ENCODE results near the gene MMP17. TPM values are rescaled to one million over a fixed set of nuclear protein-coding genes. Genes with fewer than 3 reads are reported as not detected.

Gene MMP17
- total and polyA plus RNA-seq, 2 donors (not counting 1 experiment from before 2014, with no cell fraction given) = 14.8 to 140 TPM

- Mint-ChIP-seq H3K9me3 (ENCODE audit: insufficient read depth) (no peaks in the 10 kb centered on the region), H3K27me3 (peaks cover 6% of the 10 kb centered on the region), H3K4me1 (peaks cover 5% of the 10 kb centered on the region), H3K27ac (no peak overlapping the region), H3K4me3 (no peak overlapping the region)
- Histone ChIP-seq H4K20me1 (ENCODE audit: control insufficient read depth, insufficient read depth, low read length, poor library complexity, severe bottlenecking) (peaks cover 30% of the 10 kb centered on the region), H3K27me3 (replicated peaks in 1 of 4; ENCODE audit: control extremely low read depth in 1 of 4, control insufficient read depth in 3 of 4, insufficient read depth in 4 of 4, low read length in 3 of 4) (no peaks in the 10 kb centered on the region), H3K79me2 (ENCODE audit: control insufficient read depth, insufficient read depth, low read length) (peaks cover 15% of the 10 kb centered on the region), H2AFZ (ENCODE audit: insufficient read depth, low read depth, low read length, poor library complexity, severe bottlenecking) (no peak overlapping the region), H3K9me3 (ENCODE audit: control extremely low read depth in 1 of 3, control insufficient read depth in 2 of 3, insufficient read depth in 1 of 3, low read length in 2 of 3) (no peaks in the 10 kb centered on the region), H3K27ac (ENCODE audit: low read length in 2 of 2) (no peak overlapping the region), H3K9ac (ENCODE audit: low read length) (no peak overlapping the region), H3K4me2 (replicated peaks; ENCODE audit: low read depth, low read length, poor library complexity, severe bottlenecking) (no peak overlapping the region), H3K36me3 (replicated peaks in 1 of 2; ENCODE audit: control extremely low read depth in 1 of 2, control insufficient read depth in 1 of 2, extremely low read depth in 1 of 2, insufficient read depth in 2 of 2, low read length in 1 of 2) (peaks cover 0 to 10% of the 10 kb centered on the region in 2 experiments), H3K4me1 (ENCODE audit: control insufficient read depth in 2 of 2, insufficient read depth in 2 of 2, low read length in 2 of 2) (no peaks in the 10 kb centered on the region), H3K4me3 (ENCODE audit: control extremely low read depth in 1 of 5, extremely low read depth in 1 of 5, insufficient read depth in 1 of 5, low read depth in 2 of 5, low read length in 4 of 5) (no peak overlapping the region)
- DNase-seq (no peak), ATAC-seq (ENCODE audit: low read depth) (no peak)
- ChIA-PET CTCF (interaction anchor here (1.1 to 2.6 kb wide), 2 partner anchors 114 to 121 kb away, joined by 3 to 8 read pairs; partner anchors contain the start of gene EP400), POLR2A (no interaction called here)
- intact Hi-C loops (cut with micrococcal nuclease) = loop anchor here (1.0 to 10.0 kb wide), 2 partner anchors 112 to 232 kb away; partner anchors contain the start of gene EP400
- 75% methylated on average over 13 of the region's 13 CpGs for WGBS (ENCODE audit: insufficient coverage)
- TF ChIP-seq EZH2 (IDR thresholded peaks at IDR 0.05; ENCODE audit: borderline replicate concordance, insufficient read depth, low read depth, low read length, poor library complexity, severe bottlenecking) (no peak), CTCF (IDR thresholded peaks at IDR 0.05) (no peak)
These were observed 8.7 kb downstream of the MMP17 start for GRCh38 chr12:131836714-131837397.

GRCh38 chr12:131840643-131841416, 12.6 kb downstream of the MMP17 start:
- no peak for ATAC-seq (ENCODE audit: low read depth)
- H3K9me3 ChIP-seq (ENCODE audit: control extremely low read depth in 1 of 3, control insufficient read depth in 2 of 3, insufficient read depth in 1 of 3, low read length in 2 of 3) = no peaks in the 10 kb centered on the region
- H3K9ac ChIP-seq (ENCODE audit: low read length) = no peak overlapping the region
- H3K27me3 ChIP-seq (replicated peaks in 1 of 4; ENCODE audit: control extremely low read depth in 1 of 4, control insufficient read depth in 3 of 4, insufficient read depth in 4 of 4, low read length in 3 of 4) = no peaks in the 10 kb centered on the region
- Mint-ChIP-seq H3K9me3 (ENCODE audit: insufficient read depth) (no peaks in the 10 kb centered on the region), H3K4me1 (no peaks in the 10 kb centered on the region), H3K27me3 (no peaks in the 10 kb centered on the region), H3K4me3 (no peak overlapping the region), H3K27ac (no peak overlapping the region)
- no peak for DNase-seq
- intact Hi-C loops (cut with micrococcal nuclease) = no loop called here
- TF ChIP-seq EZH2 (IDR thresholded peaks at IDR 0.05; ENCODE audit: borderline replicate concordance, insufficient read depth, low read depth, low read length, poor library complexity, severe bottlenecking) (no peak), CTCF (IDR thresholded peaks at IDR 0.05) (no peak)
- H2AFZ ChIP-seq (ENCODE audit: insufficient read depth, low read depth, low read length, poor library complexity, severe bottlenecking) = no peak overlapping the region
- H3K79me2 ChIP-seq (ENCODE audit: control insufficient read depth, insufficient read depth, low read length) = peaks cover 7% of the 10 kb centered on the region
- no peaks in the 10 kb centered on the region for H4K20me1 ChIP-seq (ENCODE audit: control insufficient read depth, insufficient read depth, low read length, poor library complexity, severe bottlenecking)
- no peak overlapping the region for H3K4me3 ChIP-seq (ENCODE audit: control extremely low read depth in 1 of 5, extremely low read depth in 1 of 5, insufficient read depth in 1 of 5, low read depth in 2 of 5, low read length in 4 of 5)
- no peak overlapping the region for H3K4me2 ChIP-seq (replicated peaks; ENCODE audit: low read depth, low read length, poor library complexity, severe bottlenecking)
- 96% methylated on average over 46 of the region's 46 CpGs for WGBS (ENCODE audit: insufficient coverage)
- no peaks in the 10 kb centered on the region for H3K4me1 ChIP-seq (ENCODE audit: control insufficient read depth in 2 of 2, insufficient read depth in 2 of 2, low read length in 2 of 2)
- H3K36me3 ChIP-seq (replicated peaks in 1 of 2; ENCODE audit: control extremely low read depth in 1 of 2, control insufficient read depth in 1 of 2, extremely low read depth in 1 of 2, insufficient read depth in 2 of 2, low read length in 1 of 2) = peaks cover 0 to 24% of the 10 kb centered on the region in 2 experiments
- POLR2A ChIA-PET = no interaction called here
- CTCF ChIA-PET = no interaction called here
- no peak overlapping the region for H3K27ac ChIP-seq (ENCODE audit: low read length in 2 of 2)
